HepG2 (cell line): ENCODE results near the gene SMCO4. TPM values are rescaled to one million over a fixed set of nuclear protein-coding genes. Genes with fewer than 3 reads are reported as not detected.
"Not testable (repeated sequence)": the region's sequence is repeated elsewhere in the genome, so short reads cannot be mapped to it uniquely, and the experiment has no call there.

Source experiments
- ATAC-seq: fragments of 200-7000 bp; cut with Tn5 transposase; 3 replicates; pipeline ENCODE4 v1.9.1; 2020; ENCODE audit warnings: mild to moderate bottlenecking, moderate library complexity
- BruUV-seq: library from RNA; stranded (reverse); fragments of 400-500 nt; replicated peaks from 2 replicates; lab custom pipeline; 2021; lab: Mats Ljungman, UMichigan
- CTCF ChIA-PET: fragments of 300-600 bp; formaldehyde crosslinking; extraction: SDS; loops from one replicate; lab custom pipeline; 2021; ENCODE audit warnings: low total read pairs, inconsistent platforms, low intra/inter-chr PET ratio; lab: Yijun Ruan, JAX
- POLR2A ChIA-PET: fragments of 350-600 bp; sonication (Branson Sonifier 250); formaldehyde crosslinking; loops from one replicate; lab custom pipeline; 2020; ENCODE audit warnings: antibody characterized with exemption, inconsistent platforms; lab: Yijun Ruan, JAX
- DNase-seq: peaks from one replicate; pipeline ENCODE4 v3.0.0-alpha.2; 2015; ENCODE audit warnings: low spot score
- FAIRE-seq: peaks from 3 replicates; lab custom pipeline; 2011; peaks lifted over from hg19 to GRCh38; lab: Jason Lieb, UNC
- H2AFZ ChIP-seq: one replicate; pipeline ENCODE4 v1.6.1; 2011; ENCODE audit warnings: low read length, inconsistent platforms
- H3K27ac ChIP-seq: fragments of 300-600 bp; 3 replicates; pipeline ENCODE4 v1.8.0; 2011; ENCODE audit warnings: mixed run types, mild to moderate bottlenecking, mixed read lengths, low read length, inconsistent platforms; ENCODE audit not compliant: insufficient read depth; ENCODE audit errors: extremely low read length
- H3K27me3 ChIP-seq, 2 experiments: fragments of 200-600 bp in 1 of 2; 2 replicates in 1 of 2; 3 replicates in 1 of 2; pipeline versions ENCODE4 v1.6.0 to v1.8.0; 2011; ENCODE audit warnings: low read length in 2 of 2, mild to moderate bottlenecking in 2 of 2, moderate library complexity in 2 of 2, inconsistent platforms in 1 of 2; ENCODE audit not compliant: insufficient read depth in 2 of 2, control insufficient read depth in 1 of 2
- H3K36me3 ChIP-seq, 2 experiments: fragments of 200-600 bp in 1 of 2; replicated peaks in 1 of 2; 2 replicates in 1 of 2; 3 replicates in 1 of 2; pipeline versions ENCODE4 v1.5.1 to v1.8.0; 2011; ENCODE audit warnings: low read length in 2 of 2, inconsistent platforms in 1 of 2; ENCODE audit not compliant: insufficient read depth in 2 of 2, control insufficient read depth in 1 of 2
- H3K4me1 ChIP-seq: 2 replicates; pipeline ENCODE4 v1.5.1; 2012; ENCODE audit warnings: low read length, inconsistent platforms; ENCODE audit not compliant: insufficient read depth
- H3K4me2 ChIP-seq: 2 replicates; pipeline ENCODE4 v1.6.0; 2011; ENCODE audit warnings: low read depth, low read length, inconsistent platforms
- H3K4me3 ChIP-seq, 3 experiments: fragments of 200-600 bp in 1 of 3; sonication (generic), shearing (Covaris generic) in 1 of 3; replicated peaks in 1 of 3; 2 replicates each; pipeline ENCODE4 v1.5.1; 2011 to 2016; ENCODE audit warnings: low read length in 3 of 3, inconsistent platforms in 2 of 3, low read depth in 2 of 3, mild to moderate bottlenecking in 2 of 3, control low read depth in 1 of 3, mixed read lengths in 1 of 3; ENCODE audit not compliant: insufficient read depth in 1 of 3
- H3K79me2 ChIP-seq: one replicate; pipeline ENCODE4 v1.6.1; 2011; ENCODE audit warnings: low read length, inconsistent platforms; ENCODE audit not compliant: insufficient read depth
- H3K9ac ChIP-seq: 2 replicates; pipeline ENCODE4 v1.6.0; 2011; ENCODE audit warnings: mild to moderate bottlenecking, low read depth, low read length, inconsistent platforms; ENCODE audit not compliant: insufficient read depth
- H3K9me3 ChIP-seq: 2 replicates; pipeline ENCODE4 v1.5.1; 2012; ENCODE audit warnings: mild to moderate bottlenecking, low read length
- H4K20me1 ChIP-seq: 2 replicates; pipeline ENCODE4 v1.6.0; 2011; ENCODE audit warnings: inconsistent platforms, mild to moderate bottlenecking, low read length, moderate library complexity; ENCODE audit not compliant: insufficient read depth
- FIP1L1 ChIP-seq: fragments of 200-400 bp; formaldehyde crosslinking; IDR thresholded peaks from 2 replicates; pipeline ENCODE4 v1.6.1; 2018; ENCODE audit warnings: low read depth, mild to moderate bottlenecking, low read length, moderate library complexity, borderline replicate concordance; ENCODE audit not compliant: insufficient read depth
- FOXA1 ChIP-seq, 2 experiments: fragments of 450-650 bp in 1 of 2; sonication (generic) in 1 of 2; formaldehyde crosslinking in 1 of 2; IDR thresholded peaks; 2 replicates each; pipeline versions ENCODE4 v1.4.0 to v1.6.1; 2016 to 2020; ENCODE audit warnings: missing genetic modification reagents in 1 of 2
- NFE2L2 ChIP-seq: fragments of 150-350 bp; IDR thresholded peaks from 2 replicates; pipeline ENCODE4 v1.6.1; 2014; ENCODE audit warnings: low read length
- PHF8 ChIP-seq: sonication (generic); formaldehyde crosslinking; IDR thresholded peaks from 2 replicates; pipeline ENCODE4 v1.5.0; 2020; ENCODE audit warnings: missing genetic modification reagents
- RBAK ChIP-seq: sonication (generic); formaldehyde crosslinking; IDR thresholded peaks from 2 replicates; pipeline ENCODE4 v1.5.1; 2020; ENCODE audit warnings: mild to moderate bottlenecking, missing genetic modification reagents
- TMF1 ChIP-seq: sonication (generic); formaldehyde crosslinking; IDR thresholded peaks from 2 replicates; pipeline ENCODE4 v1.8.1; 2022; ENCODE audit warnings: low read depth, missing genetic modification reagents
- ZBTB42 ChIP-seq: sonication (generic); formaldehyde crosslinking; IDR thresholded peaks from 2 replicates; pipeline ENCODE4 v1.5.0; 2020; ENCODE audit warnings: mild to moderate bottlenecking, missing genetic modification reagents
- ZMYM4 ChIP-seq: sonication (generic); formaldehyde crosslinking; IDR thresholded peaks from 2 replicates; pipeline ENCODE4 v1.8.1; 2023; ENCODE audit warnings: mild to moderate bottlenecking, missing genetic modification reagents
- ZNF317 ChIP-seq: sonication (generic); formaldehyde crosslinking; IDR thresholded peaks from 2 replicates; pipeline ENCODE4 v1.5.0; 2020; ENCODE audit warnings: mild to moderate bottlenecking, missing genetic modification reagents
- ZNF501 ChIP-seq: sonication (generic); formaldehyde crosslinking; IDR thresholded peaks from 2 replicates; pipeline ENCODE4 v1.5.1; 2020; ENCODE audit warnings: mild to moderate bottlenecking, moderate library complexity, missing genetic modification reagents
- ZNF670 ChIP-seq: sonication (generic); formaldehyde crosslinking; IDR thresholded peaks from 2 replicates; pipeline ENCODE4 v1.8.0; 2022; ENCODE audit warnings: mild to moderate bottlenecking, missing genetic modification reagents, borderline replicate concordance
- ZNF710 ChIP-seq: sonication (generic); formaldehyde crosslinking; IDR thresholded peaks from 2 replicates; pipeline ENCODE4 v1.5.0; 2020; ENCODE audit warnings: mild to moderate bottlenecking, missing genetic modification reagents, borderline replicate concordance
- WGBS: methylation state at CpG from one replicate; pipeline ENCODE4 v1.1.6; 2017; ENCODE audit warnings: low lambda C conversion rate; 5-methylcytosine and 5-hydroxymethylcytosine counted together
- in situ Hi-C: cut with HindIII; loops from 2 replicates; pipeline ENCODE4 v1.10.0; 2017; ENCODE audit warnings: low pct_unique_long_range_greater_than_20kb; ENCODE audit not compliant: extremely low pct_ligation_motif_present
- intact Hi-C: fragments of 100-400 bp; cut with micrococcal nuclease; formaldehyde crosslinking; loops from one replicate; pipeline ENCODE4 v1.10.0; 2022; ENCODE audit not compliant: unreplicated experiment
- polyA plus RNA-seq, 8 experiments: library from polyadenylated mRNA; depleted of rRNA in 3 of 8; stranded (reverse) in 7 of 8; unstranded in 1 of 8; fragments of >200 nt; fragmentation: Illumina TruSeq in 4 of 8; extraction: Trizol in 4 of 8; gene quantifications; 2 replicates each; pipeline versions ENCODE4 v1.2.1 to v1.2.3, GENCODE V29; 2011 to 2016; ENCODE audit warnings: low read depth in 4 of 8, missing spikeins in 1 of 8, mixed read lengths in 1 of 8; ENCODE audit not compliant: insufficient read depth in 1 of 8
- total RNA-seq, 5 experiments: library from RNA; depleted of rRNA; stranded (reverse); fragments of >200 nt; fragmentation: Illumina TruSeq; extraction: Trizol; gene quantifications; 2 replicates each; pipeline ENCODE4 v1.2.3, GENCODE V29; 2016; ENCODE audit warnings: low read depth in 1 of 5
- TF ChIP-seq, protein P1 (sequence below), 2 experiments: IDR thresholded peaks; 2 replicates each; pipeline ENCODE4 v1.6.1; 2011 to 2012; ENCODE audit warnings: low read length in 2 of 2, borderline replicate concordance in 1 of 2, low read depth in 1 of 2, mild to moderate bottlenecking in 1 of 2, moderate library complexity in 1 of 2

The SMCO4 gene
- total and polyA plus RNA-seq, 2 of the 13 experiments (the other 11 are each of a cell fraction or from before 2014, with no cell fraction given), result 10.6 to 28.5 TPM

GRCh38 chr11:93443232-93443631 is 100.0 kb downstream of the SMCO4 start:
- H3K9me3 ChIP-seq, H3K27ac ChIP-seq, H3K79me2 ChIP-seq, H3K27me3 ChIP-seq, H3K4me3 ChIP-seq, H3K4me2 ChIP-seq, H4K20me1 ChIP-seq, FAIRE-seq, H3K4me1 ChIP-seq, DNase-seq, POLR2A ChIA-PET, H2AFZ ChIP-seq, CTCF ChIA-PET: not testable (repeated sequence)
- intact Hi-C loops, result loop anchor here (5.0 kb wide), 1 partner anchor 89 kb away; no protein-coding TSS in a partner anchor
- 8% methylated on average over 2 of the region's 2 CpGs for WGBS
- TF ChIP-seq ZNF317 (CRISPR knock-in tag), result 0 out of 2 replicates have a peak, but pooled peaks have one; percentile 40
- TF ChIP-seq, all 625 proteins: peak for 1; not testable (repeated sequence) for 624
- H3K36me3 ChIP-seq, in situ Hi-C loops, H3K9ac ChIP-seq, BruUV-seq, ATAC-seq: not testable (repeated sequence)

DNA sequence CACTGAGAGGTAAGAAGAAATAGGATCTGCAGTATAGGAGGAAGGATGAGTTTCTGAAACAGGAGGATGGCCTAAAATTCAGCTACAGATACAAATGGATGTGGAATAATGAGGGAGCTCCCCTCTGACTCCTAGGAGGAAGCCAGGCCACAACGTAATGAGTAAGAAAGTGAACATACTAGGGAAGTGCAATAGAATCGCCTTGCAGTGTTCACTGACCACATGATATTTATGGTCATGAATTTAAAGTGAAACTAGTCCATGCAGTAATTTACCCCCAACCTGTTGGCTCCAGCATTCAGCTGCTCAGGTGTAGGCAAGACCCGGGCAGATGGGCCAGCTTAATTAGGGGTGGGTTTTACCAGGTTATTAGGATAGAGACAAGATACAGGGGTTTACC is 110.9 kb downstream of the SMCO4 start:
- Histone ChIP-seq H3K27ac (no peak overlapping the region), H3K27me3 (no peaks in the 10 kb centered on the region; a peak in 1 of 5 replicates), H3K9me3 (no peaks in the 10 kb centered on the region), H3K4me1 (no peaks in the 10 kb centered on the region), H3K79me2 (no peaks in the 10 kb centered on the region), H3K4me3 (no peak overlapping the region), H3K4me2 (no peak overlapping the region), H4K20me1 (no peaks in the 10 kb centered on the region), H2AFZ (no peak overlapping the region), H3K36me3 (no peaks in the 10 kb centered on the region), H3K9ac (no peak overlapping the region)
- no TSS peak for BruUV-seq
- no peak for DNase-seq
- no peak for ATAC-seq
- intact Hi-C loops (no loop called here), in situ Hi-C loops (no loop called here)
- 5% methylated on average over 3 of the region's 3 CpGs for WGBS
- FAIRE-seq, result no peak
- ChIA-PET POLR2A (no interaction called here), CTCF (no interaction called here)
- TF ChIP-seq PHF8 (CRISPR knock-in tag) (no peak), ZMYM4 (CRISPR knock-in tag) (no peak), NFE2L2 (no peak), ZNF501 (CRISPR knock-in tag) (no peak), TMF1 (CRISPR knock-in tag) (no peak), ZNF710 (CRISPR knock-in tag) (no peak), FOXA1 (IDR thresholded peaks at IDR 0.05) (no peak), FOXA1 (CRISPR knock-in tag; IDR thresholded peaks at IDR 0.05) (no peak), ZBTB42 (no peak), FIP1L1 (no peak), RBAK (CRISPR knock-in tag) (no peak), ZNF670 (CRISPR knock-in tag) (no peak)
- TF ChIP-seq, protein P1, sequence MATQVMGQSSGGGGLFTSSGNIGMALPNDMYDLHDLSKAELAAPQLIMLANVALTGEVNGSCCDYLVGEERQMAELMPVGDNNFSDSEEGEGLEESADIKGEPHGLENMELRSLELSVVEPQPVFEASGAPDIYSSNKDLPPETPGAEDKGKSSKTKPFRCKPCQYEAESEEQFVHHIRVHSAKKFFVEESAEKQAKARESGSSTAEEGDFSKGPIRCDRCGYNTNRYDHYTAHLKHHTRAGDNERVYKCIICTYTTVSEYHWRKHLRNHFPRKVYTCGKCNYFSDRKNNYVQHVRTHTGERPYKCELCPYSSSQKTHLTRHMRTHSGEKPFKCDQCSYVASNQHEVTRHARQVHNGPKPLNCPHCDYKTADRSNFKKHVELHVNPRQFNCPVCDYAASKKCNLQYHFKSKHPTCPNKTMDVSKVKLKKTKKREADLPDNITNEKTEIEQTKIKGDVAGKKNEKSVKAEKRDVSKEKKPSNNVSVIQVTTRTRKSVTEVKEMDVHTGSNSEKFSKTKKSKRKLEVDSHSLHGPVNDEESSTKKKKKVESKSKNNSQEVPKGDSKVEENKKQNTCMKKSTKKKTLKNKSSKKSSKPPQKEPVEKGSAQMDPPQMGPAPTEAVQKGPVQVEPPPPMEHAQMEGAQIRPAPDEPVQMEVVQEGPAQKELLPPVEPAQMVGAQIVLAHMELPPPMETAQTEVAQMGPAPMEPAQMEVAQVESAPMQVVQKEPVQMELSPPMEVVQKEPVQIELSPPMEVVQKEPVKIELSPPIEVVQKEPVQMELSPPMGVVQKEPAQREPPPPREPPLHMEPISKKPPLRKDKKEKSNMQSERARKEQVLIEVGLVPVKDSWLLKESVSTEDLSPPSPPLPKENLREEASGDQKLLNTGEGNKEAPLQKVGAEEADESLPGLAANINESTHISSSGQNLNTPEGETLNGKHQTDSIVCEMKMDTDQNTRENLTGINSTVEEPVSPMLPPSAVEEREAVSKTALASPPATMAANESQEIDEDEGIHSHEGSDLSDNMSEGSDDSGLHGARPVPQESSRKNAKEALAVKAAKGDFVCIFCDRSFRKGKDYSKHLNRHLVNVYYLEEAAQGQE (IDR thresholded peaks at IDR 0.05; ENCODE audit: borderline replicate concordance in 1 of 2, low read depth in 1 of 2, low read length in 2 of 2), result no peak
